Measurements from ENCODE around the gene MUTYH.
A peak's percentile ranks its signal among the peaks of the same experiment; 100 is the strongest.
"Not testable (repeated sequence)": the region's sequence is repeated elsewhere in the genome, so short reads cannot be mapped to it uniquely, and the experiment has no call there.

The MUTYH gene

DNA sequence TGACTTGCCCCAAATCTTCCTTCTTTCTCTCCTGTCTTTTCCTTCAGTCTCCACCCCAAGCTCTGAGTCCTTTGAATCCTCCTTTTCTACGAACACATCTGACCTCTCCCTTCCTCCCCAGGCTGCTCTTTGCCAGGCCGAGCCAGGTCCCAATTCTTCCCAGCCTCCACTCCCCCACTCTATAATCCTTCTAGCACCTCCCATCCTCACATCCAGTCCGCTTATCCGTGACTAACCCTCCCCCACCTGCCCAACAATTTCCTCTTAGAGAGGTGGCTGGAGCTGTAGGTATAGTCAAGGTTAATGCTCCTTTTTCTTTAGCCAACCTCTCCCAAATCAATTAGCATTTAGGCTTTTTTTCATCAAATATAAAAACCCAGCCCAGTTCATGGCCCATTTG lies 23.1 kb downstream of the MUTYH start:
- no peak for DNase-seq

DNA sequence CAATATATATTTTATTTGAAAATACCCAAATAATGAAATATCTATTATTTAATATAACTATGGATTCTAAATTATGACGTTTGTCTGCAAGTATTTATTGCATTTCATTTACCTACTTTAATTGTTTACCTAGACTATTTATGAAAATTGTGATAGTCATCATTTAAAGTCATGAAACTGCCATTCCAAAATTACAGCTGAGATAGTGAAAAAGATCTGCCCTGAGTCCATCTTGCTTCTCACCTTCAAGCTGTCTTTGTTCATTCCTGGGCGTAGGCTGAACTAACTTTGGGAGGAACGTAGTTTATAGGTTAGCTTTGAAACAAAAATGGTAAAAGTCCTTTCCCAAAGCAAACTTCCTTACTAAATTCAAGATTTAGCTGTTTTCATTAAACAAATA lies 26.0 kb downstream of the MUTYH start:
- no peak for DNase-seq

DNA sequence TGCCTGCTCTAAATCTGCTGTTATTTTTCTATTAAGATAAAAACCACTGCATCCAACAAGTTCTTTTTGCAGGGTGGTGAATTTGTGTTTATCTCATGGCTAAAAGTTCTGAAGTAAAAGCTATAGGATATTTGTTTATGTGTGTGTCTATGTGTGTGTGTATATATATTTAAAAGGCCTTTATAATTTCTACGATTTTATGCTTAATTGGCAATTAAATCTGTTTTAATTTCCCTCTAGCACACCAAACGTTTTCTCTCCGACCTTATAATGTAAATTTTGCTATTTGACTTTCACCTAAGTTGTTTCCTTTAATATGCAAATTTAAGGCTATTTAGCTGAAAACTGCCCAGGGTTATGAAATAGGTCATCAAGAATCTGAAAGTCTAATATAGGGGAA lies 33.3 kb downstream of the MUTYH start:
- no peak for DNase-seq

DNA sequence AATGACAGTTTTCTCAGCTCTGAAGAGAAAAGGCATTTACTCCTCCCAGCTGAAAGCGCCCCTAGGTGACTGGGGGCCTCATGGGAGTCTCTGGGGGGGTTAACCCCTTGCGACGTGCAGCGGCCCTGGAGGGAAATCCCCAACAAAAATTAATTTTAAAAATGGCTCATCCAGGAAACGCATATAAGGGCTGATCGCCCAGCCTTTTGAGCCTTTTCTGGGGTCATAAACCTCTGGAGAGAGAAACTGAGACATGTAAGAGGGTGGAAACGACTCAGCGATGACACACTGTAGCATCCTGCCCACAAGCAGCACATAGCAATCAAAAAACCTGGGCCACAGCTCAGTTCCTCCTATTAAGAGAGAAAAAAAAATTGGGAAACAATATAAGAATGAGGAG lies 33.9 kb downstream of the MUTYH start:
- no peak for DNase-seq

DNA sequence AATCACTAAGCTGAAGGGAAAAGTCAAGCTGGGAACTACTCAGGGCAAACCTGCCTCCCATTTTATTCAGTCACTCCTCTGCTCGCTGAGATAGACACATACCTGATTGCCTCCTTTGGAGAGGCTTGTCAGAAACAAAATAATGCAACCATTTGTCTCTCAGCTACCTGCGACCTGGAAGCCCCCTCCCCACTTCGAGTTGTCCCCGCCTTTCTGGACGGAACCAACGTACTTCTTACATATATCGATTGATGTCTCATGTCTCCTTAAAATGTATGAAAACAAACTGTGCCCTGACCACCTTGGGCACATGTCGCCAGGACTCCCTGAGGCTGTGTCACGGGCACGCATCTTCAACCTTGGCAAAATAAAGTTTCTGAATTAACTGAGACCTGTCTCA lies 35.0 kb downstream of the MUTYH start:
- DNase-seq: no peak

DNA sequence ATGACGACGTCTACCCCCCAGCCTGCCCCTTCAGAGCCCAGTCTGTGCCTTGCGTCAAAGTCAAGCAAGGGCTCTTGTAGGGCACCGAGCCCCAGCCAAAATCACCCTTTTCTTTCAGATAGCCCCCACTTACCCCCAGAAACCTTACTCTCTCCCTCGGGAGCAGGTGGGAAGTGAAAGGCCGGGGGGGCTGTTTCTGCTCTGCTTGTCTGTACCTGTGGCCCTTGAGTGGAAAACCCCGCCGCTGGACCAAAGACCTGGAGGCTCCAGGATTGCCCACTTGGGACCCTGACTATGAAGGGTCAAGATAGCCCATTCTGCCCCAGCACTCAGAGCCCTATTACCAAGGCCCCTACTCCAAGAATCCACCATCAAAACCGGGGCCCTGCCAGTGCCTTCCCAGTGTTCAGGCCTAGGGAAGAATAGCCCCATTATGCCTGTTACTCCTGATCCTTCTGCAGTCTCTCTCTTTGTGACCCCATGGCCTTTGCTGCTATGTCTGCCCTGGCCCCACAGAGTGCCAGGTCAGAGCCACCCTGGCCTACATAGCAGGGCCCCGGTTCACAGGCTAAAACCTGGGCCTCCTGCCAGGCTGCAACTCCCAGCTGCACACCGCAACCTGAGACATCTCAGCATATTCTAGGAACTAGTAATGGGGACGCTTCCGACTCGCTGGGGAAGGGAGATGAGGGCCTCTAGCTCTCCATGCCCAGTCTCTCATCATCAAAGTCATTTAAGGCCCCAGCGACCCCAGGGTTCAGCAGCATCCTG lies 35.7 kb downstream of the MUTYH start:
- DNase-seq: no peak

DNA sequence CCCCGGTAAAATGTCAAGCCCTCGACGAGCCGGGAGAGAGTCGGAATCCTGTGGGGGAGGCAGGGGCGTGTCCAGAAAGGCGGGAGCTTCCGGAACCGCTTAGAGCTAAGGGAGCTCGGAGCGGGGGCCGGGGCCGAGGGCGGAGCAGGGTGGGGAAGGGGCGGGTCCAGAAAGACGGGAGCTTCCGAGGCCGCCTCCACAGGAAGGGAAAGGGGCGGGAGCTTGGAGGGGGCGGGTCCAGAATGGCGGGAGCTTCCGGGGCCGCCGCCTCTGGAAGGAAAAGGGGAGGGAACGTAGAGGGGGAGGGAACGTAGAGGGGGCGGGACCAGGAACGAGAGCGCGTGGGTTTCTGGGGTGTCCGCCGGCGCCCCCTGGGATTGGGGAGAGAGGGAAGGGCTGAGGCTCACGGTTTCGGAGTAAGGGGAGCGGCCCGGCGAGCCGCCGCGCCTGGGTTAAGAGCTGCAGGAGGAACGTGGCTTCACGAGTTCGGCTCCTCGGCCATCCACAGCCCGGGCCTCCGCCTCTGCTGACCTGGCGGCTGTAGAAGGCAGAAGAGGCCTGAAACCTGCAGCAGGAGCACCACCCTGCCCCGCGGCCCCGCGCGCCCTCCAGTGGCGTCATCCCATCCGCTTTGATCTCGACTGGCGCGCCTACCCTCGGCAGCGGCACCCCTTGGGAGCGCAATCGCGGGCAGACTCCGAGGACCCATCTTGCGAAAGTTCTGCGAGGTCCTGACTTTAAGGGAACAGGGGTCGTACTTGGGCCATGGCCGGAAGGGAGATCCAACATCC lies 36.5 kb downstream of the MUTYH start:
- DNase-seq: peak; percentile 92

DNA sequence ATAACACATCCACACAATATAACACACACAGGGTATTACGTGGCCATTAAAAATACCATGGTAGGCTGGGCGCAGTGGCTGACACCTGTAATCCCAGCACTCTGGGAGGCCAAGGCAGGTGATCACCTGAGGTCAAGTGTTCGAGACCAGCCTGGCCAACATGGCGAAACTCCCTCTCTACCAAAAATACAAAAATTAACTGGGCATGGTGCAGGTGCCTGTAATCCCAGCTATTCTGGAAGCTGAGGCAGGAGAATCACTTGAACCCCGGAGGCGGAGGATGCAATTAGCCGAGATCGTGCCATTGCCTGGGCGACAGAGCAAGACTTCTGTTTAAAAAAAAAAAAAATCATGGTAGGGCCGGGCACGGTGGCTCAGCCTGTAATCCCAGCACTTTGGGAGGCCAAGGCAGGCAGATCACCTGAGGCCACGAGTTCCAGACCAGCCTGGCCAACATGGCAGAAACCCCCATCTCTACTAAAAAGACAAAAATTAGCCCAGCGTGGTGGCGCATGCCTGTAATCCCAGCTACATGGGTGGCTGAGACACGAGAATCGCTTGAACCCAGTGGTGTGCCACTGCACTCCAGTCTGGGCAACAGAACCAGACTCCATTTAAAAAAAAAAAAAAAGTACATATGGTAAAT lies 37.6 kb downstream of the MUTYH start:
- no peak for DNase-seq

DNA sequence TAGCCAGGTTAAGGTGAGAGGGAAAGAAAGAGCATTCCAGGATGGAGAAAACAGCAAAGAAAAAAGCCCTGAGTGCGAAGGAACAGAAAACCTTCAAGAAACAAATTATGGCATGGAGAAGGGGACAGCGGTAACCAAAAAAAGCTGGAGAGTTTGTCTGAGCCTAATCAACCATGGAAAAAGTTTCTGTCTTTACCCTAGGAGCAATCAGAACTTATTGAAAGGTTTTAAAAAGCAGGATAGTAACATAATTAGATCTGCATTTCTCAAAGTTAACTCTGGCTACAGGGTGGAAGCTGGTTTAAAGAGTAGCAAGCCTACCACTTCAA lies 39.6 kb downstream of the MUTYH start:
- DNase-seq: no peak

DNA sequence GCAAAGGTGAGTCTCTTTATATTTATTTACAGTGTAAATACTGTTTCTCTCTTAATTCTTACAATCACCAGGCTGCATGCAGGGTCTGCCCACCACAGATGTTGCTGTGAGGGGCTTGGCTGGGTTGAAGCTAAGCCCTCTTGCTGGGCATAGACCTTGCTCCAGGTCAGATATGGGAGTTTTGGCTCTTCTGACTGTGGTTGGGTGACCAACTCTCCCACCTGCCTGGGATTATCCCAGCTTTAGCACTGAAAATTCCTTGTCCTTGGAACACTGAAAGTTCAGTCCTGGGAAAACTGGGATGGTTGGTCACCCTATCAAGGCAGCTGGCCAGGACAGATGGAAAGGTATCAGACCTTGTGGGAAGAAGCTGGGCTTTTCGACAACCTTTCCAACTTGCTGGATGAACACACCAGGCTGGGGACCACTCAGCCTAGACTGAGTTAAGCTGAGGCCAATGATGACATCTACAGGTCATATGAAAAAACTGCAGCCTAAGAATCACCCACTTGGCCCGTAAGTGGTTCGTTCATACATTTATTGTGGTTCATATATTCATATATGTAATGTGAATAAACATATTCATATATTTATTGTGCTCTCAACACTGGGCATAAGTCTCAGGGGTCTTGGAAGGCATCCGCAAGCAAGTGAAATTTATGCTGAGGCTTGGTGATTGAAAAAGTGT lies 40.1 kb downstream of the MUTYH start:
- DNase-seq: no peak

DNA sequence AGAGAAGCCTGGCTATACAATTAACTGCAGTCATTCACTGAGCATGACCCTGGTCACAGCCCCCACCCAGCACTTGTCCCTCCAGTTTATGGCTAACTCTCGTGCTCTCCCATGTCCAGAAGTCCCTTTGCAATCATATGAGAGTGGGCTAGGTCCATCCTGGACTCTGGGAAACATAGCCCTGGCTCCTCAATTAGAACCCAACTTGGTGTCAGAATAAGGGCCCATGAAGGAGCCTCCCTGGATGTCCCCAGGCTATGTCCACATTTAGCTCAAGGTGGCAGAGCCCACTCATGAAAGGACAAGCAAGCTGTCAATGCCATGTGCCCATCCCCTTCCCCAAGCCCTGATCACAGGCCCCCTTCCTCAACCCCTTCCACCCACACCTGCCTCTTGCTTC lies 40.9 kb downstream of the MUTYH start:
- no peak for DNase-seq

DNA sequence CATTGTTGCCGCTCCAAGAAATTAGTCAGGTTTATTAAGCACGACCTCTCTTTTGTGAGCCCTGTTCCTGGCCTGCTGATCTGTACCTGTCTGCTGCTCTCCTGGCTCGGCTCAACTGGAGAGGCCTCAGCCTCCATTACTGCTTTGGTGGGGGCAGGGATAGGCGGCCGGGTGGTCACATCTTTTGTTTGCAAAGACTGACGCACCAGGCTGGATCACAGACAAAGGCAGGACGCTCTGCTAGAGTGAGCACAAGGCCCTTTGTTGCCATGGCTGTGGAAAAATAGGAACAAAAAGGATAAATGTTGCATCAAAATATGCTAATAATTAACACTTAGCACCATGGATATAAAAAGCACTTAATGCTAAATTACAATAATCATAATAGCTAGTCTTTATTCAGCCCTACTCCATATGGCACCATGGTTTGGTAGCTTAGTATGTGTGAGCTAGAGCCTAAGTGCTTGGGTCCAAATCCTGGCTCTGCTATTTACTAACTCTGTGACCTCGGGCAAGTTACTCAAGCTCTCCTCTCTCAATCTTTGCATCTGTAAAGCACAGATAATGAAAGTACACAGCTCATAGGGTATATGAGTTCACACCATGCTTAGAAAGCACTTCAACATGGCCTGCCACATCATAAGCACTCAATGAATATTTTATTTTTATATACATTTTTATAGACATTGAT lies 42.4 kb downstream of the MUTYH start:
- DNase-seq: no peak

DNA sequence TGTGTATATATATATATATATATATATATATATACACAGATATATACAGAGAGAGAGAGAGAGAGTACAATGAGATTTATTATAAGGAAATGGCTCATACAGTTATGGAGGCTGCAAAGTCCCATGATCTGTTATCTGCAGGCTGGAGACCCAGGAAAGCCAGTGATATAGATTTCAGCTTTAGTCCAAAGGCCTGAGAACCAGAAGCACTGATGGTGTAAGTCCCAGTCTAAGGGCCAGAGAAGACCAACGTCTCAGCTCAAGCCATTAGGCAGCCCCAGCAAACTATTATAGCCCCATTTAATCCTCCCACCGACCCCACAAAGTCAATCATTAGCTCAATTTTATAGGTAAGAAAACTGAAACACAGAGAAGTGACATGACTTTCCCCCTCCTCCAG lies 48.5 kb downstream of the MUTYH start:
- DNase-seq: no peak

DNA sequence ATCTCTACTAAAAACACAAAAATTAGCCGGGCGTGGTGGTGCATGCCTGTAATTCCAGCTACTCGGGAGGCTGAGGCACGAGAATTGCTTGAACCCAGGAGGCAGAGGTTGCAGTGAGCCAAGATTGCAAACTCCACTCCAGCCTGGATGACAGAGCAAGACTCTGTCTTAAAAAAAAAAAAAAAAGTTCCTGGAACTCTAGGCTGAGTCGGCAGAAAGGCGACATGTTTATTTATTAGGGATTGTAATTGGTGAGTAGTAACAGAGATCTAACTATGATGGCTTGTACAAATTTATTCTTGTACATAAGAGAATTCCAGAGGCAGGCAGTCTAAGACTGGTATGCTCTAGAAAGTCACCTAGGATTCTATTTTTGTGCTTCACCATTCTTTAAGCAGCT lies 49.2 kb downstream of the MUTYH start:
- not testable (repeated sequence) for DNase-seq

DNA sequence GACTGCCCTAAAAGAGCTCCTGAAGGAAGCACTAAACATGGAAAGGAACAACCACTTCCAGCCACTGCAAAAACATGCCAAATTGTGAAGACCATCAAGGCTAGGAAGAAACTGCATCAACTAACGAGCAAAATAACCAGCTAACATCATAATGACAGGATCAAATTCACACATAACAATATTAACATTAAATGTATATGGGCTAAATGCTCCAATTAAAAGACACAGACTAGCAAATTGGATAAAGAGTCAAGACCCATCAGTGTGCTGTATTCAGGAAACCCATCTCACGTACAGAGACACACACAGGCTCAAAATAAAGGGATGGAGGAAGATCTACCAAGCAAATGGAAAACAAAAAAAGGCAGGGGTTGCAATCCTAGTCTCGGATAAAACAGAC lies 53.7 kb downstream of the MUTYH start:
- not testable (repeated sequence) for DNase-seq

DNA sequence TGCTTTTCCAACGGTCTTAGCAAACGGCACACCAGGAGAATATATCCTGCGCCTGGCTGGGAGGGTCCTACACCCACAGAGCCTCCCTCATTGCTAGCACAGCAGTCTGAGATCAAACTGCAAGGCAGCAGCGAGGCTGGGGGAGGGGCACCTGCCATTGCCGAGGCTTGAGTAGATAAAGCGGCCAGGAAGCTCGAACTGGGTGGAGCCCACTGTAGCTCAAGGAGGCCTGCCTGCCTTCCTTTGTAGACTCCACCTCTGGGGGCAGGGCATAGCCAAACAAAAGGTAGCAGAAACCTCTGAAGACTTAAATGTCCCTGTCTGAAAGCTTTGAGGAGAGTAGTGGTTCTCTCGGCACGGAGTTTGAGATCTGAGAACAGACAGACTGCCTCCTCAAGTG lies 55.4 kb downstream of the MUTYH start:
- not testable (repeated sequence) for DNase-seq

DNA sequence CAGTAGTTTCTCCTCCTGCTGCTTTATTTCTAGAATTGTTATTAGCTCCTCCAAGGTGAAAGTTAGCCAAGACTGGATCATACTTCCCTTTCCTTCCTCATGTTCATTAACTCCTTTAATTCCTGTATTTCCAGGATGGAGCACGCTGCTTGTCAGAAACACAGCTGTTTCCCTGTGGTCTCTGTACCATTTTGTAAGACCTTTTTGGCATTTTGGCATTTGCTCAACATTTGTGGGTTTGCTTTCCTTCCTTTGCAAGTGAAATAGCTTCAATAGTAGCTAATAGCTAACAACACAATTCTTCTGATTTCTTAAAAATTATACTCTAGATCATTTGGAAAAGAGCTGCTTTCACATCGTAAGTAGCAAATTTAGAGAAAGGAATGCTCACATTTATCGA lies 57.9 kb downstream of the MUTYH start:
- DNase-seq: no peak

All from activated gamma-delta T cell (primary cell).